ENCODE results near the gene TMEM80.

DNA sequence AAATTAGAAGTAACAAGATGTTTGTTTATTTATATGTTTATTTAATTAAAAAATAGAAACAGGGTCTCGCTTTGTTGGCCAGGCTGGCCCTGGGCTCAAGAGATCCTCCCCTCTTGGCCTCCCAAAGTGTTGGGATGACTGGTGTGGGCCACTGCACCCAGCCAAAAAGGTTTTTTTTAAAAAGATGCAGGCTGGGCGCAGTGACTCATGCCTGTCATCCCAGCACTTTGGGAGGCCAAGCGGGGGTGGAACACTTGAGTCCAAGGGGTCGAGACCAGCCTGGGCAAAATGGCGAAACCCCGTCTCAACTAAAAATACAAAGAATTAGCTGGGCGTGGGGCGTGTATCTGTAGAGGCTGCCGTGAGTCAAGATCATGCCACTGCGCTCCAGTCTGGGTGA lies 45.1 kb upstream of the TMEM80 start:
- no peak for TF ChIP-seq POLR2A (IDR thresholded peaks at IDR 0.05)
- TF ChIP-seq, protein P1, sequence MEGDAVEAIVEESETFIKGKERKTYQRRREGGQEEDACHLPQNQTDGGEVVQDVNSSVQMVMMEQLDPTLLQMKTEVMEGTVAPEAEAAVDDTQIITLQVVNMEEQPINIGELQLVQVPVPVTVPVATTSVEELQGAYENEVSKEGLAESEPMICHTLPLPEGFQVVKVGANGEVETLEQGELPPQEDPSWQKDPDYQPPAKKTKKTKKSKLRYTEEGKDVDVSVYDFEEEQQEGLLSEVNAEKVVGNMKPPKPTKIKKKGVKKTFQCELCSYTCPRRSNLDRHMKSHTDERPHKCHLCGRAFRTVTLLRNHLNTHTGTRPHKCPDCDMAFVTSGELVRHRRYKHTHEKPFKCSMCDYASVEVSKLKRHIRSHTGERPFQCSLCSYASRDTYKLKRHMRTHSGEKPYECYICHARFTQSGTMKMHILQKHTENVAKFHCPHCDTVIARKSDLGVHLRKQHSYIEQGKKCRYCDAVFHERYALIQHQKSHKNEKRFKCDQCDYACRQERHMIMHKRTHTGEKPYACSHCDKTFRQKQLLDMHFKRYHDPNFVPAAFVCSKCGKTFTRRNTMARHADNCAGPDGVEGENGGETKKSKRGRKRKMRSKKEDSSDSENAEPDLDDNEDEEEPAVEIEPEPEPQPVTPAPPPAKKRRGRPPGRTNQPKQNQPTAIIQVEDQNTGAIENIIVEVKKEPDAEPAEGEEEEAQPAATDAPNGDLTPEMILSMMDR (IDR thresholded peaks at IDR 0.05): no peak

Measured in adrenal gland (tissue), 5 donors.